Measurements from ENCODE around the gene DHX36.

GRCh38 chr3:154285221-154285620, 39.1 kb downstream of the DHX36 start:
- TF ChIP-seq CTCF (IDR thresholded peaks at IDR 0.05), result no peak
- no peak for TF ChIP-seq EP300 (IDR thresholded peaks at IDR 0.05)
- no peak for TF ChIP-seq POLR2A (IDR thresholded peaks at IDR 0.05)

Measured in suprapubic skin (tissue), 3 donors.